Peyer's patch (tissue), 4 donors: Measurements from ENCODE around the gene IQCN. TPM values are rescaled to one million over a fixed set of nuclear protein-coding genes. Genes with fewer than 3 reads are reported as not detected.

Experiments
- DNase-seq, 3 donors: peaks; one replicate each; pipeline ENCODE4 v3.0.0-alpha.2; 2017 to 2019
- H3K27ac ChIP-seq, 4 donors: fragments of 200-600 bp; sonication (generic); one replicate each; pipeline ENCODE4 v1.5.1; 2016 to 2019
- H3K27me3 ChIP-seq, 2 donors: fragments of 200-600 bp; sonication (generic); one replicate each; pipeline ENCODE4 v1.5.1; 2019
- H3K36me3 ChIP-seq, 3 donors: fragments of 200-600 bp; sonication (generic); one replicate each; pipeline ENCODE4 v1.5.1; 2016 to 2019
- H3K4me1 ChIP-seq, 4 donors: fragments of 200-600 bp; sonication (generic); one replicate each; pipeline ENCODE4 v1.5.1; 2016 to 2019
- H3K4me3 ChIP-seq, 4 donors: fragments of 200-600 bp; sonication (generic); 1 replicate in 3 of 4; 2 replicates in 1 of 4; pipeline ENCODE4 v1.5.1; 2016 to 2019; ENCODE audit warnings: mild to moderate bottlenecking in 1 of 4
- H3K9me3 ChIP-seq, 4 donors: fragments of 200-600 bp; sonication (generic); one replicate each; pipeline ENCODE4 v1.5.1; 2016 to 2019; ENCODE audit warnings: mild to moderate bottlenecking in 1 of 4
- POLR2A ChIP-seq, 2 donors: fragments of 450-650 bp; IDR thresholded peaks; one replicate each; pipeline ENCODE4 v1.5.1; 2017; ENCODE audit warnings: antibody characterized with exemption in 2 of 2, mild to moderate bottlenecking in 2 of 2, moderate library complexity in 2 of 2
- total RNA-seq, 4 donors: library from RNA; depleted of rRNA; stranded (reverse); fragments of >200 nt; gene quantifications; one replicate each; pipeline ENCODE4 v1.1.0, GENCODE V29; 2016
- TF ChIP-seq, protein P1 (sequence below), 6 experiments: fragments of 450-650 bp in 4 of 6; fragments of 200-600 bp in 2 of 6; sonication (generic) in 1 of 6; IDR thresholded peaks; one replicate each; pipeline ENCODE4 v1.5.1; 2017 to 2019; ENCODE audit warnings: antibody characterized with exemption in 6 of 6, mild to moderate bottlenecking in 3 of 6, moderate library complexity in 1 of 6

Gene IQCN
- total RNA-seq, 4 donors from 2014 or later: 7.4 to 40.2 (median 17.0) TPM

DNA sequence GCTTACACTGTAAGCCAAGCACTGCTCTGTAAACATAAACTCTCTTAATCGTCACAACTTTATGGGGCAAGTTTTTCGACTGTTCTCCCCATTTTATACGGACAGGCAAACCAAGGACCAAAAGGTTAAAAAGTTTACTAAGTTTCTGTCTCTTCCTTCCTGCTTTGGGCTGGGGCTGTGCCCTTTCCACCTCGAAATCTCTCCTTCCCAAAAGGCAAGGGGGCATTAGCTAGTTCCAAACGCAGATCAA, 4.9 kb upstream of the IQCN start:
- peaks cover 0 to 31% (median 0%) of the 10 kb centered on the region in 3 donors for H3K36me3 ChIP-seq

DNA sequence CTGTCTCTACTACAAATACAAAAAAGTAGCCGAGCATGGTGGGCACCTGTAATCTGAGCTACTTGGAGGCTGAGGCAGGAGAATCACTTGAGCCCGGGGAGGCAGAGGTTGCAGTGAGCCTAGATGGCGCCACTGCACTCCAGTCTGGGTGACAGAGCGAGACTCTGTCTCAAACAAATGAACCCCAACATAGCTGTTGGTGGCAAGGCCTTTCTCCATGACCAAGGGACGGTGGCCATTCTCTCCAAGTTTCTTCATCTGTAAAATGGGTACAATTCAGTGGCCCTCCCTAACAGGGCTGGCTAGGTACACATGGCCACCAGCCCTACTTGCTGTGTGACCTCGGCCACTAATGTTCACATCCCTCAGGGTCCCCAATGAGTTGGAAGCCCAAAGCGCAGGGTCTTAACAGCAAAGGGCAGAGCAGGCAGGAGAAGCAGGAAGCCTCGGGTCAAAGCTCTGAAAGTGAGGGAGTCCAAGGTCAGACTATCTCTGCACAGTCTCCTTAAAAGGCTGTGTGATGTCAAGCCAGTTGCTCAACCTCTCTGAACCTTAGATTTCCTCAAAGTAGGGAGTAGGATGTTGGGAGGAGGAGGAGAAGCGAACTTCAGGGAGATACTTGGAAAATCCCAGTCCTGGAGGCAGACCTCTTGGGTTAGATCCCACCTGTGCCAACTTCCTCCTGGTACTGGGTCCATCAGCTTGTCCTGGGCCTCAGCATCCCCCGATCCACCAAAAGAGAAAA, 4.4 kb upstream of the IQCN start:
- Histone ChIP-seq H3K27me3 (no peaks in the 10 kb centered on the region), H3K4me1 (peaks cover 17 to 65% (median 25%) of the 10 kb centered on the region in 4 donors), H3K27ac (peak overlapping the region; percentile 100), H3K9me3 (no peaks in the 10 kb centered on the region), H3K4me3 (peak overlapping the region; percentile 72 to 100 (median 90)), H3K36me3 (peaks cover 0 to 31% (median 0%) of the 10 kb centered on the region in 3 donors)
- TF ChIP-seq POLR2A (IDR thresholded peaks at IDR 0.05): no peak
- TF ChIP-seq, protein P1, sequence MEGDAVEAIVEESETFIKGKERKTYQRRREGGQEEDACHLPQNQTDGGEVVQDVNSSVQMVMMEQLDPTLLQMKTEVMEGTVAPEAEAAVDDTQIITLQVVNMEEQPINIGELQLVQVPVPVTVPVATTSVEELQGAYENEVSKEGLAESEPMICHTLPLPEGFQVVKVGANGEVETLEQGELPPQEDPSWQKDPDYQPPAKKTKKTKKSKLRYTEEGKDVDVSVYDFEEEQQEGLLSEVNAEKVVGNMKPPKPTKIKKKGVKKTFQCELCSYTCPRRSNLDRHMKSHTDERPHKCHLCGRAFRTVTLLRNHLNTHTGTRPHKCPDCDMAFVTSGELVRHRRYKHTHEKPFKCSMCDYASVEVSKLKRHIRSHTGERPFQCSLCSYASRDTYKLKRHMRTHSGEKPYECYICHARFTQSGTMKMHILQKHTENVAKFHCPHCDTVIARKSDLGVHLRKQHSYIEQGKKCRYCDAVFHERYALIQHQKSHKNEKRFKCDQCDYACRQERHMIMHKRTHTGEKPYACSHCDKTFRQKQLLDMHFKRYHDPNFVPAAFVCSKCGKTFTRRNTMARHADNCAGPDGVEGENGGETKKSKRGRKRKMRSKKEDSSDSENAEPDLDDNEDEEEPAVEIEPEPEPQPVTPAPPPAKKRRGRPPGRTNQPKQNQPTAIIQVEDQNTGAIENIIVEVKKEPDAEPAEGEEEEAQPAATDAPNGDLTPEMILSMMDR (IDR thresholded peaks at IDR 0.05): peak in 4 of 6 experiments; percentile 31 to 40 (median 36)
- peak in 2 of 3 donors; percentile 45 to 70 for DNase-seq

More for the DNA sequence above, 4.9 kb upstream of the IQCN start:
- Histone ChIP-seq H3K27me3 (no peaks in the 10 kb centered on the region), H3K4me1 (peaks cover 17 to 61% (median 22%) of the 10 kb centered on the region in 4 donors), H3K27ac (peak overlapping the region; percentile 100), H3K9me3 (no peaks in the 10 kb centered on the region), H3K4me3 (peak overlapping the region; percentile 72 to 100 (median 90))
- TF ChIP-seq, protein P1 (IDR thresholded peaks at IDR 0.05): no peak
- no peak for TF ChIP-seq POLR2A (IDR thresholded peaks at IDR 0.05)
- DNase-seq: no peak

DNA sequence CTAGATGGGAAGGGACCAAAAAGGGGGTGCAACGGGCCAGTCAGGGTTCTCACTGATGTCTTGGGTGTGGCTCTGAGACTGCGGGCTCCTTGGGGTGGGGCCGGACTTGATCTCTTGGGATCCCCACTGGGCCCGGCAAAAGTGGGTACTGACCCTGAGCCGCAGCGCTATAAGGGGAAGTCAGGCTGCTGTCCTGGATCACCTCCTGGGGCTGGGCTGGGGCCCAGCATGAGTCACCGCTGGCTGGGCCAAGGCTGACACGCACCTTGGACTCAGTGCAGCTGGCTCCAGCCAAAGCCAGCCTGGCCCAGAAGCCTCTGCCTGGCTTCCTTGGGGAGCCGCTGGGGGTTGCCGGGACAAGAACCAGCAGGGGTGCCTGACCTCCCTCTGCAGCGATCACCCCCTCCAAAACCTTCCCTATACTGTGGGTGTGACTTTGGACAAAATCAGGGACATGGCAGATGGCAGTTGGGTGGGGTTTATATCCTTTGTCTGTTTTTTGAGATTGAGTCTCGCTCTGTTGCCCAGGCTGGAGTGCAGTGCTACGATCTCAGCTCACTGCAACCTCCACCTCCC, 617 bp upstream of the IQCN start:
- peaks cover 0 to 29% (median 0%) of the 10 kb centered on the region in 3 donors for H3K36me3 ChIP-seq
- peak in 2 of 3 donors; percentile 91 to 92 for DNase-seq
- H3K27me3 ChIP-seq: no peaks in the 10 kb centered on the region
- peak overlapping the region; percentile 47 to 90 (median 64) for H3K27ac ChIP-seq
- H3K4me3 ChIP-seq: peak overlapping the region in 2 of 4 donors; percentile 7 to 36
- TF ChIP-seq, protein P1 (IDR thresholded peaks at IDR 0.05): peak in 3 of 6 experiments; percentile 26 to 36 (median 27)
- peak; percentile 23 to 66 for TF ChIP-seq POLR2A (IDR thresholded peaks at IDR 0.05)
- no peaks in the 10 kb centered on the region for H3K9me3 ChIP-seq
- H3K4me1 ChIP-seq: peaks cover 10 to 62% (median 19%) of the 10 kb centered on the region in 4 donors

DNA sequence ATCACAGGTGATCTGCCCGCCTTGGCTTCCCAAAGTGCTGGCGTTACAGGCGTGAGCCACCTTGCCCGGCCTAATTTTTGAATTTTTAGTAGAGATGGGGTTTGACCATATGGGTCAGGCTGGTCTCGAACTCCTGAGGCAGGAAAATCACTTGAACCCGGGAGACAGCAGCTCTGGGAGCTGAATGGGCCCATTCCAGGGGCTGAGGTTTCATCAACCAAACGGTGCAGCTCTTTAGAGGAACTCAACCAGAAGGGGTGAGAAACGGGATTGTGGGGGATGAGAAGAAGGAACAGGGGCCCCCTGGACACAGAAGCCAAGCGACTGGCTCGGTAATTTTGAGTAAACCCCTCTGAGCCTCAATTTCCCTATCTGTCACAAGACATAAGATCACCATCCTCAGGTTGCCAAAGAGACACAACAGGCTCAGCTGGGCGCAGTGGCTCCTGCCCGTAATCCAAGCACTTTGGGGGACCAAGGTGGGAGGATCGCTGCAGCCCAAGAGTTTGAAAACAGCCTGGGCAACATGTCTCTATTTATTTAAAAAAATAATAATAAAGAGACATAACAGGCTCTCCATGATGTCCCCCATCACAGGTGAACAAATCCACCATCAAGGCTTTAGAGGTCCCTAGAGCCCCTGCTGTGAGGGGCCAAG, 562 bp downstream of the IQCN start:
- Histone ChIP-seq H3K4me3 (no peak overlapping the region), H3K27ac (peak overlapping the region; percentile 47 to 90 (median 64)), H3K4me1 (peaks cover 7 to 58% (median 17%) of the 10 kb centered on the region in 4 donors), H3K9me3 (no peaks in the 10 kb centered on the region), H3K27me3 (no peaks in the 10 kb centered on the region), H3K36me3 (peaks cover 0 to 31% (median 0%) of the 10 kb centered on the region in 3 donors)
- no peak for DNase-seq
- TF ChIP-seq, protein P1 (IDR thresholded peaks at IDR 0.05): no peak
- TF ChIP-seq POLR2A (IDR thresholded peaks at IDR 0.05): no peak

DNA sequence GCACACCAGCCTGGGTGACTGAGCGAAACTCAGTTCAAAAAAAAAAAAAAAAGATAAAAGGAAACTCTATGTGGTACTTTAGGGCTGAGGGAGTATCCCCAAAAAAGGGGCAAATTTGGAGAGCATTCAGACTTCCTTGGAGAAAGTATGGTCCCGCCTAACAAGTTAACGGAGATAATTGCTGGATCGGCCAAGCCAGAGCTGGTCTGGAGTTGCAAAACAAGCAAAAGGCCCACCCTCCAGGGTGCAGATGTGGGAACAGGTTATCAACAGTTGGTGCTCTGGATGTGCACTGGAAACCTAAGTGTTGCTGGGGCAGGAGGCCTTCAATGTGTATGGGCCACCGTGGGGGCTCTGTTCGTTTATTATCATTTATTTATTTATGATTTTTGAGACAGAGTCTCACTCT, 2.8 kb downstream of the IQCN start:
- TF ChIP-seq POLR2A (IDR thresholded peaks at IDR 0.05): no peak
- TF ChIP-seq, protein P1 (IDR thresholded peaks at IDR 0.05): no peak
- H3K36me3 ChIP-seq: peaks cover 0 to 38% (median 0%) of the 10 kb centered on the region in 3 donors
- no peak overlapping the region for H3K4me3 ChIP-seq
- H3K9me3 ChIP-seq: no peaks in the 10 kb centered on the region
- peaks cover 0 to 38% (median 11%) of the 10 kb centered on the region in 4 donors for H3K4me1 ChIP-seq
- H3K27ac ChIP-seq: no peak overlapping the region
- no peak for DNase-seq
- no peaks in the 10 kb centered on the region for H3K27me3 ChIP-seq
